Small intestine (tissue), 7 donors: ENCODE measurements around the gene SLC25A1. TPM values are rescaled to one million over a fixed set of nuclear protein-coding genes. Genes with fewer than 3 reads are reported as not detected.
"Not testable (repeated sequence)": the region's sequence is repeated elsewhere in the genome, so short reads cannot be mapped to it uniquely, and the experiment has no call there.

ENCODE experiments used
- DNase-seq, 2 donors: peaks; one replicate each; pipeline versions ENCODE4 v3.0.0 to v3.0.0-alpha.2; 2013
- FAIRE-seq: peaks from 2 replicates; lab custom pipeline; 2012; peaks lifted over from hg19 to GRCh38; lab: Jason Lieb, UNC
- H3K27ac ChIP-seq, 3 donors: one replicate each; pipeline ENCODE4 v1.5.1; 2013; ENCODE audit warnings: low read length in 2 of 3, mild to moderate bottlenecking in 2 of 3, control low read depth in 1 of 3, inconsistent platforms in 1 of 3, low read depth in 1 of 3, moderate library complexity in 1 of 3
- H3K27me3 ChIP-seq, 3 donors: one replicate each; pipeline ENCODE4 v1.6.1; 2013; ENCODE audit warnings: low read length in 3 of 3, inconsistent platforms in 1 of 3; ENCODE audit not compliant: control insufficient read depth in 3 of 3, insufficient read depth in 3 of 3
- H3K36me3 ChIP-seq, 3 donors: one replicate each; pipeline ENCODE4 v1.6.1; 2013; ENCODE audit warnings: low read length in 3 of 3, inconsistent platforms in 1 of 3, low read depth in 1 of 3, mild to moderate bottlenecking in 1 of 3, moderate library complexity in 1 of 3; ENCODE audit not compliant: control insufficient read depth in 3 of 3, insufficient read depth in 2 of 3
- H3K4me1 ChIP-seq, 3 donors: one replicate each; pipeline ENCODE4 v1.6.1; 2013; ENCODE audit warnings: low read length in 2 of 3, inconsistent platforms in 1 of 3, low read depth in 1 of 3, mild to moderate bottlenecking in 1 of 3, moderate library complexity in 1 of 3; ENCODE audit not compliant: control insufficient read depth in 3 of 3, insufficient read depth in 2 of 3
- H3K4me3 ChIP-seq, 3 donors: one replicate each; pipeline ENCODE4 v1.5.1; 2013; ENCODE audit warnings: low read length in 3 of 3, control low read depth in 1 of 3, inconsistent platforms in 1 of 3, low read depth in 1 of 3, mild to moderate bottlenecking in 1 of 3, moderate library complexity in 1 of 3
- H3K9me3 ChIP-seq, 2 donors: one replicate each; pipeline ENCODE4 v1.6.1; 2013; ENCODE audit warnings: low read depth in 1 of 2, low read length in 1 of 2; ENCODE audit not compliant: control insufficient read depth in 2 of 2, insufficient read depth in 1 of 2
- WGBS, 3 donors: extraction: QIAGEN DNeasy Blood & Tissue Kit; methylation state at CpG; one replicate each; pipeline ENCODE4 v1.1.7; 2013; 5-methylcytosine and 5-hydroxymethylcytosine counted together
- polyA plus RNA-seq, 4 donors: library from polyadenylated mRNA; stranded (reverse) in 3 of 4; unstranded in 1 of 4; fragments of 200-250 nt in 3 of 4; fragments of 120-200 nt in 1 of 4; gene quantifications; one replicate each; pipeline versions ENCODE4 v1.2.1 to v1.2.3, GENCODE V29; 2013
- donor health status: healthy with polysubstance abuse.
- donor health status: control.
- donor health status: control.
- donor health status: Bipolar disorder and iron deficiency.
- donor health status: healthy.

The SLC25A1 gene
- polyA plus RNA-seq, 4 donors, result 116 to 227 (median 167) TPM

- 3 to 7% (median 5%) methylated on average over 41 to 58 of the region's 58 CpGs for WGBS, 3 donors
- Histone ChIP-seq H3K4me3 (peak overlapping the region in 1 of 3 donors; percentile 15), H3K27ac (no peak overlapping the region), H3K4me1 (peaks cover 7 to 38% (median 13%) of the 10 kb centered on the region in 3 donors), H3K27me3 (peaks cover 0 to 42% (median 31%) of the 10 kb centered on the region in 3 donors), H3K36me3 (peaks cover 0 to 16% (median 0%) of the 10 kb centered on the region in 3 donors), H3K9me3 (peaks cover 0 to 7% of the 10 kb centered on the region in 2 donors)
- FAIRE-seq (no peak), DNase-seq (peak in 1 of 2 donors; percentile 38)
These were observed 9.3 kb downstream of the SLC25A1 start for GRCh38 chr22:19169002-19169946.

GRCh38 chr22:19168088-19168890 lies 10.2 kb downstream of the SLC25A1 start:
- H3K27me3 ChIP-seq, result peaks cover 0 to 42% (median 31%) of the 10 kb centered on the region in 3 donors
- peaks cover 7 to 28% (median 7%) of the 10 kb centered on the region in 3 donors for H3K4me1 ChIP-seq
- no peak overlapping the region for H3K27ac ChIP-seq

DNA sequence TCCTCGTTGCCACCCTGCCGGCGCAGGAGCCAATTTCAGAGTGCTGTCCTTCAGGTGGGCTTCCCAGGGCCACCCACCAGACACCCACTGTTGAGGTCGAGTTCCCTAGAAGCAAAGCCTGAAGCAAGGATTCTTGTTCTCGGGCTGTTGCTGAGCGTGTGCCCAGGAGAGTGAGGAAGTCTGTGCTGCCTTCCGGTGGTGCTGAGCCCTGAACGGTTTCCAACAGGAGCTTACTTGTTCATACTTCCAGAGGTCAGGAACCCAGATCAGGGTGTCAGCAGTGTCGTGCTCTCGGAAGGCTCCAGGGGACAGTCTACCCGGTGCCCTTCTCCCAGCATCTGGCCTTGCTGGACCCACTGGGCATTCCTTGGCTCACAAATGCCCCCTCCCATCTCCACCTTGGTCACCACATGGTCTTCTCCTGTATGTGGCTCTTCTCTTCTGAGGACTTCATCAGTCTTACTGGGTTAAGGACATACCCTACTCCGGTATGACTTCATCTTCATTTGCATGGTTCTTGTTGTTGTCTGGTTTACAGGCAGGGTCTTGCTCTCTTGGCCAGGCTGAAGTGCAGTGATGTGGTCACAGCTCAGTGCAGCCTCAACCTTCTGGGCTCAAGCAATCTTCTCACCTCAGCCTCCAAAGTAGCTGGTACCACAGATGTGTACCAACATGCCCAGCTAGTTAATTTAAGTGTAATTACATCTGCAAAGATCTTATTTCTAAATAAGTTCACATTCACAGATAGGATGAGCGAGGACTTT lies 11.2 kb downstream of the SLC25A1 start:
- peaks cover 0 to 12% of the 10 kb centered on the region in 2 donors for H3K9me3 ChIP-seq
- H3K27me3 ChIP-seq, result peaks cover 0 to 46% (median 33%) of the 10 kb centered on the region in 3 donors
- H3K4me3 ChIP-seq, result no peak overlapping the region
- no peak overlapping the region for H3K27ac ChIP-seq
- H3K4me1 ChIP-seq, result peaks cover under 1 to 18% (median 1%) of the 10 kb centered on the region in 3 donors
- no peaks in the 10 kb centered on the region for H3K36me3 ChIP-seq
- FAIRE-seq (no peak), DNase-seq (no peak)
- WGBS, 3 donors, result 66 to 75% (median 70%) methylated on average over 13 of the region's 13 CpGs

More at GRCh38 chr22:19168088-19168890, 10.2 kb downstream of the SLC25A1 start:
- FAIRE-seq (no peak), DNase-seq (no peak)
- Histone ChIP-seq H3K36me3 (peaks cover 0 to 6% (median 0%) of the 10 kb centered on the region in 3 donors), H3K4me3 (no peak overlapping the region), H3K9me3 (peaks cover 0 to 12% of the 10 kb centered on the region in 2 donors)
- WGBS, 3 donors, result 29 to 55% (median 44%) methylated on average over 17 of the region's 17 CpGs

- no peaks in the 10 kb centered on the region for H3K36me3 ChIP-seq
- WGBS, 3 donors, result 74 to 82% (median 77%) methylated on average over 8 of the region's 8 CpGs
- FAIRE-seq (no peak), DNase-seq (no peak)
- H3K27me3 ChIP-seq, result peaks cover 0 to 48% (median 33%) of the 10 kb centered on the region in 3 donors
- H3K27ac ChIP-seq, result no peak overlapping the region
- peaks cover 0 to 17% (median 0%) of the 10 kb centered on the region in 3 donors for H3K4me1 ChIP-seq
- peaks cover 0 to 12% of the 10 kb centered on the region in 2 donors for H3K9me3 ChIP-seq
- H3K4me3 ChIP-seq, result no peak overlapping the region
These were observed 12.1 kb downstream of the SLC25A1 start for GRCh38 chr22:19166421-19166820.

GRCh38 chr22:19164425-19164824 lies 14.1 kb downstream of the SLC25A1 start:
- Histone ChIP-seq H3K4me1 (peaks cover 0 to 1% (median 0%) of the 10 kb centered on the region in 3 donors), H3K36me3 (no peaks in the 10 kb centered on the region), H3K27ac (no peak overlapping the region), H3K9me3 (peaks cover 0 to 12% of the 10 kb centered on the region in 2 donors), H3K4me3 (no peak overlapping the region), H3K27me3 (peaks cover 0 to 35% (median 28%) of the 10 kb centered on the region in 3 donors)
- 97 to 98% (median 97%) methylated on average over 6 of the region's 6 CpGs for WGBS, 3 donors
- DNase-seq (no peak), FAIRE-seq (no peak)

GRCh38 chr22:19158649-19159048 lies 19.9 kb downstream of the SLC25A1 start:
- not testable (repeated sequence) for H3K36me3 ChIP-seq, DNase-seq, H3K27me3 ChIP-seq, H3K4me3 ChIP-seq, H3K27ac ChIP-seq, H3K9me3 ChIP-seq, FAIRE-seq, H3K4me1 ChIP-seq
- 78 to 91% (median 89%) methylated on average over 11 of the region's 11 CpGs for WGBS, 3 donors

DNA sequence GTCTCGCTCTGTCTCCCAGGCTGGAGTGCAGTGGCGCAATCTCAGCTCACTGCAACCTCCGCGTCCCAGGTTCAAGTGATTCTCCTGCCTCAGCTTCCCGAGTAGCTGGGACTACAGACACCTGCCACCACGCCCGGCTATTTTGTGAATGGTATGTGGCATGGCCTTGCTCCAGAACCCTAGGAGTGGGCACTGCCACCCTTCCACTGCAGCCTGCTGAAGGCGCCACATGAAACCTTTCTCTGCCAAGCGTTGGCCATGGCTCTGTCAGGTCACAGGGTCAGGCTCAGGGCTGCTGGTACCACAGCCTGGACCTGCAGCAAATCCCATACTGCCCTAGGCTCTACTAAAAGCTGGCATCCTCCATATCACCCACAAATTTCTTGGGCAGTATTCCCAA lies 22.4 kb downstream of the SLC25A1 start:
- H3K4me1 ChIP-seq, H3K9me3 ChIP-seq, H3K36me3 ChIP-seq, H3K4me3 ChIP-seq, DNase-seq, FAIRE-seq, H3K27ac ChIP-seq: not testable (repeated sequence)
- peaks cover 3 to 25% (median 21%) of the 10 kb centered on the region in 3 donors for H3K27me3 ChIP-seq
- WGBS, 3 donors, result 65 to 83% (median 75%) methylated on average over 9 of the region's 9 CpGs
